ENCODE measurements around the gene LOC128125822.

LOC128125822 gene

GRCh38 chr6:63574554-63574900, 2.2 kb downstream of the LOC128125822 start:
- DNase-seq (ENCODE audit: low spot score) (no peak), ATAC-seq (ENCODE audit: low FRiP score) (no peak)
- TF ChIP-seq CTCF (IDR thresholded peaks at IDR 0.05) = no peak

- ATAC-seq (ENCODE audit: low FRiP score) (no peak), DNase-seq (ENCODE audit: low spot score) (no peak)
- no peak for TF ChIP-seq CTCF (IDR thresholded peaks at IDR 0.05)
Observed at GRCh38 chr6:63576147-63576772, 4.0 kb downstream of the LOC128125822 start.

GRCh38 chr6:63576985-63577712, 4.9 kb downstream of the LOC128125822 start:
- no peak for TF ChIP-seq CTCF (IDR thresholded peaks at IDR 0.05)
- DNase-seq (ENCODE audit: low spot score) = no peak
- ATAC-seq (ENCODE audit: low FRiP score) = no peak

- ATAC-seq (ENCODE audit: low FRiP score) = no peak
- no peak for TF ChIP-seq CTCF (IDR thresholded peaks at IDR 0.05)
Observed at GRCh38 chr6:63578757-63579156, 6.5 kb downstream of the LOC128125822 start.

GRCh38 chr6:63579937-63580703, 7.8 kb downstream of the LOC128125822 start:
- DNase-seq (ENCODE audit: low spot score) (no peak), ATAC-seq (ENCODE audit: low FRiP score) (no peak)
- no peak for TF ChIP-seq CTCF (IDR thresholded peaks at IDR 0.05)

More at GRCh38 chr6:63578757-63579156, 6.5 kb downstream of the LOC128125822 start:
- no peak for DNase-seq (ENCODE audit: low spot score)

GRCh38 chr6:63580704-63580961, 8.4 kb downstream of the LOC128125822 start:
- TF ChIP-seq CTCF (IDR thresholded peaks at IDR 0.05) = no peak

More at GRCh38 chr6:63580704-63580961, 8.4 kb downstream of the LOC128125822 start:
- ATAC-seq (ENCODE audit: low FRiP score) (no peak), DNase-seq (ENCODE audit: low spot score) (no peak)
